GM12891 (cell line): ENCODE data around the gene DNAH8.

Experiments
- DNase-seq: peaks from one replicate; pipeline ENCODE4 v3.0.0; 2011; ENCODE audit warnings: low spot score; ENCODE audit not compliant: insufficient read length
- FAIRE-seq: peaks from 2 replicates; lab custom pipeline; 2011; peaks lifted over from hg19 to GRCh38; lab: Jason Lieb, UNC
- PAX5 ChIP-seq: IDR thresholded peaks from 2 replicates; pipeline ENCODE4 v1.6.1; 2011; ENCODE audit warnings: low read length, moderate library complexity, mild to moderate bottlenecking; ENCODE audit not compliant: insufficient read depth, severe bottlenecking
- POLR2A ChIP-seq: IDR thresholded peaks from 2 replicates; pipeline ENCODE4 v1.6.1; 2011; ENCODE audit warnings: low read depth, low read length, control low read depth
- POLR2AphosphoS5 ChIP-seq: IDR thresholded peaks from 2 replicates; pipeline ENCODE4 v1.6.1; 2011; ENCODE audit warnings: low read depth, low read length, control low read depth
- POU2F2 ChIP-seq: IDR thresholded peaks from 2 replicates; pipeline ENCODE4 v1.6.1; 2011; ENCODE audit warnings: low read depth, mild to moderate bottlenecking, control low read depth, low read length, moderate library complexity
- SPI1 ChIP-seq: IDR thresholded peaks from 2 replicates; pipeline ENCODE4 v1.6.1; 2011; ENCODE audit warnings: low read depth, low read length, control low read depth
- TAF1 ChIP-seq: IDR thresholded peaks from 2 replicates; pipeline ENCODE4 v1.6.1; 2011; ENCODE audit warnings: low read depth, low read length, control low read depth

DNAH8 gene

DNA sequence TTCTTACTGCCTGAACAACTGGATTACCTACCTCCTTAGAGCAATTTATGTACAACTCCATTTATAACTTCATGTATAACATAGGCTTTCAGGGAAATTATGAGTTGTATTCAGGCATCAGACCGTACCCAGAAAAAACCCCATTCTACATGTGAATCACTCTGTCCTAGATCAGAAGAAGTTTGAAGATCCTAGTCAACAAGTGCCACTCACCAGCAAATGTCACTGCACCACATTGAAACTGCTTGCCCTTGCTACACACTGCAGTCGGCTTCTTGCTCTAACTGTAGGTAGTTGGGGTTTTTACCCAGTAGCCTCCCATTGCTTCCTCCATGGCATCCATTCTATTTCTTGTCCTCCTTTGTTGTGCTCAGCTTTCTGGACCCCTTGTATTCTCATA lies 132.4 kb downstream of the DNAH8 start:
- FAIRE-seq = no peak
- TF ChIP-seq POLR2A (no peak), SPI1 (no peak), PAX5 (no peak), TAF1 (no peak), POU2F2 (no peak), POLR2AphosphoS5 (no peak)

DNA sequence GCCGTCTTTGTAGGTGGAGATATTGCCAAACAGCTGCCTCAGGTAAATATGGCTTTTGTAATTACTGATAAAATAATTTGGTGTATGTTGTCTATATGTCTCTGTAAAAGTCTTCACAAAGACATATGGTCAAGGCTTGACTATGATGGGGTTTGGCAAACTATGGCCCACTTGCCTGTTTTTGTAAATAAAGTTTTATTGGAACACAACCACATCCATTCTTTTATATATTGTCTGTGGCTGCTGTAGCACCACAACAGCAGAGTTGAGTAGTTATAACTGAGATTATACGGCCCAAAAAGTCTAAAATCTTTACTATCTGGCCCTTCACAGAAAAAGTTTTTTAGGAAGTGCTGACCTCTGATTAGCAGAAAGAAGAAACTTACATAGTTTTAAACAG lies 133.6 kb downstream of the DNAH8 start:
- DNase-seq (no peak), FAIRE-seq (no peak)
- TF ChIP-seq SPI1 (no peak), POLR2AphosphoS5 (no peak), PAX5 (no peak), POLR2A (no peak), POU2F2 (no peak)

More for the DNA sequence above, 132.4 kb downstream of the DNAH8 start:
- no peak for DNase-seq

DNA sequence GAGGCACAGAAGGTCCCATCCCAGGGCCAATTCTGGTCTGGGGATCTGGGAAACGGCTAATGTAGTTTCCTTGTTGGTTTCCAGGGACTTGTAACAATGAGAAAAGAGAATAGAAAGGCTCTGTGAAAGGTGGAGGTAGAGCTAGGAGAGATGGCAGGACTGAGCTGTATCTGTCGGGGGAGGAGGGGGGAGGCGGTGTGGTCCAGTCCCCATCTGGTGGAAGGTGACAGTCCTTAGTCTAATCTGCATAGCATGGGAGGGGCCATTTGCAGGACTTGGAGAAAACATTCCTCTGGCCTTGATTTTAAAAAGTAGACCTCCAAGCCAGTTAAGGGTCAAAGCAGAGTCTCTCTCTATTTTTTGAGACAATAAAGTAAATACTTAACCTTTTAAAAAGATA lies 137.1 kb downstream of the DNAH8 start:
- FAIRE-seq (no peak), DNase-seq (no peak)
- TF ChIP-seq POU2F2 (no peak), SPI1 (no peak), TAF1 (no peak), PAX5 (no peak), POLR2A (no peak), POLR2AphosphoS5 (no peak)

DNA sequence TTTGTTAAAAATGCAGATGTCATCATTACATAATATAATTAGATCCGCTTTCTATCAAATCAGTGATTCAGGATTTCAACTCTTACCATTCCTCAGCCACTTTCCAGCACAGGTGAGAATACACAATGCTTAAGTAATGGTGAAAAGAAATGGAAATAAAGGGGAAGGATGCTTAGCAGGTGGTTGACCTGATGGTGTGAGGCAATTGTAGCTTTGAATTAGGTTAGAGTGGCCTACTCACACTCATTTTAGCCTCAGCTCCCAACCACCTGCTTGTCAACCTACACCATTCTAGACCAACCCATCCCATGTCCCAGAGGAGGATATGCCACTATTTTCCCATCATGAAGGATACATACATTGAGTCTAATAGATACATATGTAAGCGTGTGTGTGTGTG lies 138.1 kb downstream of the DNAH8 start:
- no peak for FAIRE-seq
- no peak for TF ChIP-seq PAX5
- TF ChIP-seq SPI1 = no peak
- TF ChIP-seq POLR2AphosphoS5 = no peak
- no peak for TF ChIP-seq TAF1
- no peak for TF ChIP-seq POU2F2
- no peak for TF ChIP-seq POLR2A
- no peak for DNase-seq

DNA sequence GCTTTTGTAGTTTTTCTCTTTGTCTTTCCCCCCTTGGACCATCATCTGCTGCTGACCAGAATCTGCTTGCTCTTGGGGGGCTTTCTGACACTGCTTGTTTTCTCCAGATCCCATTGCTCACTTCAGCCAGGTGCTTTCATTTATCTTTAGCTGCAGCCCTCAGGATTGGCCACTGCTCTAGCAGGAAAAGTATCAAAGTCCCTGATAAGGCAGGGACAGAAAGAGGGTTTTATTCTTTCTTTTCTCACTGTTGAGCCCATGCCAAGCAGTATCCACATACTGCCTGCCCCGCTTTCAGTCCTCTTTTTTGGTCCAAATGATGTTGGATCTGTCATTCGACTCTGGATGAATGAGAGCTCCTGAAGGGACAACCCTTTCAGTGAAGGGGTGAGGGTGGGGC lies 141.4 kb downstream of the DNAH8 start:
- TF ChIP-seq PAX5 (no peak), TAF1 (no peak), SPI1 (no peak), POLR2A (no peak), POLR2AphosphoS5 (no peak), POU2F2 (no peak)
- no peak for DNase-seq
- FAIRE-seq = no peak

DNA sequence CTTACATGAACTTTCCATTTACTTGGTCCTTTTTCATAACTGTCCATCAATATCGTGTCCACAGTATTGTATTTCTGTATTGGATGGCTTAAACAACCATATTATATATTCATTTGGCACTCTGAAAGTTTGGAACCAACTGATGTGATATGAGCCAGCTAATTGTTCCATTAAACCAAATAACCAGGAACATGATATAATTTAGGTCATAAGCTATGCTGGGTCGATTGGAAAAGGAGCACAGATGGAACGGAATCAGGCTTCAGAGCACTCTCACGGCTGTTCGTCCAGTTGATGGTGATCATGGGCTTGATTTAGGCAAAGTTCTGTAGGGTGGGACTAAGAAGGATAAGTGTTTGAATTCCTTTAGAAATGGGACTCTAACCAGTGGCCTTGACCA lies 142.7 kb downstream of the DNAH8 start:
- FAIRE-seq (no peak), DNase-seq (no peak)
- no peak for TF ChIP-seq TAF1
- TF ChIP-seq POU2F2 = no peak
- TF ChIP-seq POLR2A = no peak
- no peak for TF ChIP-seq POLR2AphosphoS5
- TF ChIP-seq PAX5 = no peak
- no peak for TF ChIP-seq SPI1

DNA sequence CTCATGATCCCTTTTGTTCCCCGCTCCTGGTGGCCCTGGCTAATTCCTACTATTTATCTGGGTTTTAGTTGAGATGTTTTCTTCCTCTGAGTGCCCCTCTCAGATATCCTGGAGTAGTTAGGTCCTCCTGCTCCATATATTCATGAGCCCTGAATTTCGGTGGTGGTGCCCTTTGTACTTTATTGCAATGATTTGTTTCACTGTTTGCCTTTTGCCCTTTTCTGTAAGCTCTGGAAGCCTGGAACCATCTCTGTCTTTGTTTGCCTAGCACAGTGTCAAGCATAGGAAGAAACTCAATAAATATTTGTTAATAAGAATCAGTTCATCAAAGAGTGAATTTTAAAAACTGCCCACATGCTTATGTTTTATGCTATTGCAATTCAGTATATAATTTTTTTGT lies 144.9 kb downstream of the DNAH8 start:
- no peak for TF ChIP-seq POU2F2
- no peak for TF ChIP-seq PAX5
- no peak for TF ChIP-seq POLR2A
- DNase-seq = no peak
- no peak for FAIRE-seq

DNA sequence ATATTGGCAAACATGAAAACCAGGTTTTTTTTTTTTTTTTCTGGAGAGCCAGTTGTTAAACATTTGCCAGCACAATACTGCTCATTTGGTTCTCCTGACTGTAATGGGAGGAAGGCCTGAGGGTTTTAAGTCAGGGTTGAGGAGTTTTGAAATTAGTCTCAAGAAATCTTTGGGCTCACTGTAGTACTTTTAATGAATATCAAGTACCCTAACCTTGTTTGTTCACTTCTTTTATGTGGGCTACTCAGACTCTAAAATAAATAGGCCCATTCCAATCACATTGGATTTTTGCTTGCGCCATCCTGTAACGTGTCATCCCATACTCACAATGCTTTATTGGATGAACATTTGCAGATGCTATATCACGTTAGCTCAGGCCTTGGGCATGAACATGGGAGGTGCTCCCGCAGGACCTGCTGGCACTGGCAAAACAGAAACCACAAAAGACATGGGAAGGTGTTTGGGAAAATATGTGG lies 146.9 kb downstream of the DNAH8 start:
- TF ChIP-seq PAX5 (no peak), POU2F2 (no peak), POLR2A (no peak)

DNA sequence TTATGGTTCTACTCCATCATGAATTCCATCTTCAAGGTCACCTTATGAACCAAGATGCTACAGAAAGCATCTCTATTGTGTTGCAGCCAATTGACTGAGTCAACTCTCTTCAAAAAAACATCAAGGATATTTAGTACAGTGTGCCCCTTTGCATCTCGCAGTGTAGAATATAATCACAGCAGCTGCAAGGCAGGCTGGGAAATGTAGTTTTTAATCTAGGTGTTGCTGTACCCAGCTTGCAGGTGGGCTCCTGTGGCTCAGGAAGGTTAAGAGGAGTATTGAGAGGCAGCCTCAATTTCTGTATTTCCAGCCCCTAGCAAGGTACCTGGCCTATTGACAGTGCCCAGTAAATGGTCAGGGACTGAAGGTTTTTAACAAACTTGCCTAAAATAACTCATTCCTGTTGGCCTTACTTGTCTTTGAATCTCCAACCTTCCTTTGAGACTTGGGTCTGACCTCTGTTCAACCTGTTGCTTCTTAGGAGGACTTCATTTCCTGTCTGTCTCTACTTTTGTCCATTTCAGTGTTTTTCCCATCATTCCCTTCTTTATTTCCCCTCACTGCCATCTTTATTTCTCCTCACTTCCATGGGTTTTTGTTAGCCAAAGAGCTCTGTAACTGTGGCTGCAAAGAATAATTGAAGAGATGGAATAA lies 150.5 kb downstream of the DNAH8 start:
- no peak for FAIRE-seq
- no peak for DNase-seq
- TF ChIP-seq SPI1 = no peak

More for the DNA sequence above, 146.9 kb downstream of the DNAH8 start:
- FAIRE-seq (no peak), DNase-seq (no peak)

DNA sequence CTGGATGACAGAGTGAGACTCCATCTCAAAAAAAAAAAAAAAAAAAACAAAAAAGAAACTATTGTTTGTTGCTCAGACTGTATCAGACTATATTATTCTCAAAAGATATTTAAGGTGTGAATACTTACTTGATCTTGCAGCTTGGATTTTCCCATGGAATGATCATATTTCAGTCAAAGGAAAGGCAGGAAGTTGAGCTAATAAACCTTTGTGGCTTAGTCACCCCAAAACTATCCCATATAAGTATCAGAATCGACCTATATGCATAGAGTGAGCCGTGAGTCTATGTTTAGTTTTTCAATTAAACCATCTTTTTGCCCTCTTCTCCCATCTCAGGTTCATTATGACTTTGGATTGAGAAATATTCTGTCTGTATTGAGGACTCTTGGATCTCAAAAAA lies 152.6 kb downstream of the DNAH8 start:
- DNase-seq = no peak
- FAIRE-seq = no peak
- TF ChIP-seq POLR2AphosphoS5 (no peak), PAX5 (no peak)
